Measurements from ENCODE around the gene DENND6B. TPM values are rescaled to one million over a fixed set of nuclear protein-coding genes. Genes with fewer than 3 reads are reported as not detected.

The DENND6B gene
- total RNA-seq, 1 donor from 2014 or later: 2.7 TPM

- no peaks in the 10 kb centered on the region for H3K9me3 ChIP-seq
- H3K4me1 ChIP-seq: peaks cover 55% of the 10 kb centered on the region
- TF ChIP-seq POLR2AphosphoS5 (IDR thresholded peaks at IDR 0.05; ENCODE audit: insufficient read depth in 1 of 2, low read depth in 1 of 2): no peak
- TF ChIP-seq, protein P1, sequence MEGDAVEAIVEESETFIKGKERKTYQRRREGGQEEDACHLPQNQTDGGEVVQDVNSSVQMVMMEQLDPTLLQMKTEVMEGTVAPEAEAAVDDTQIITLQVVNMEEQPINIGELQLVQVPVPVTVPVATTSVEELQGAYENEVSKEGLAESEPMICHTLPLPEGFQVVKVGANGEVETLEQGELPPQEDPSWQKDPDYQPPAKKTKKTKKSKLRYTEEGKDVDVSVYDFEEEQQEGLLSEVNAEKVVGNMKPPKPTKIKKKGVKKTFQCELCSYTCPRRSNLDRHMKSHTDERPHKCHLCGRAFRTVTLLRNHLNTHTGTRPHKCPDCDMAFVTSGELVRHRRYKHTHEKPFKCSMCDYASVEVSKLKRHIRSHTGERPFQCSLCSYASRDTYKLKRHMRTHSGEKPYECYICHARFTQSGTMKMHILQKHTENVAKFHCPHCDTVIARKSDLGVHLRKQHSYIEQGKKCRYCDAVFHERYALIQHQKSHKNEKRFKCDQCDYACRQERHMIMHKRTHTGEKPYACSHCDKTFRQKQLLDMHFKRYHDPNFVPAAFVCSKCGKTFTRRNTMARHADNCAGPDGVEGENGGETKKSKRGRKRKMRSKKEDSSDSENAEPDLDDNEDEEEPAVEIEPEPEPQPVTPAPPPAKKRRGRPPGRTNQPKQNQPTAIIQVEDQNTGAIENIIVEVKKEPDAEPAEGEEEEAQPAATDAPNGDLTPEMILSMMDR (IDR thresholded peaks at IDR 0.05): no peak
- no peak for TF ChIP-seq POLR2A (IDR thresholded peaks at IDR 0.05)
- no peaks in the 10 kb centered on the region for H3K27me3 ChIP-seq
- DNase-seq (ENCODE audit: extremely low spot score in 2 of 2): no peak
- H3K27ac ChIP-seq: no peak overlapping the region
- H3K4me3 ChIP-seq: peak overlapping the region; percentile 49 to 57
- intact Hi-C loops (cut with DNase I): loop anchor here (5.0 kb wide), 1 partner anchor 55 kb away; the partner anchor contains the start of gene DENND6B
- H3K36me3 ChIP-seq: peaks cover 3 to 20% of the 10 kb centered on the region in 2 donors
Measured at GRCh38 chr22:50272044-50272802, 54.6 kb downstream of the DENND6B start.

DNA sequence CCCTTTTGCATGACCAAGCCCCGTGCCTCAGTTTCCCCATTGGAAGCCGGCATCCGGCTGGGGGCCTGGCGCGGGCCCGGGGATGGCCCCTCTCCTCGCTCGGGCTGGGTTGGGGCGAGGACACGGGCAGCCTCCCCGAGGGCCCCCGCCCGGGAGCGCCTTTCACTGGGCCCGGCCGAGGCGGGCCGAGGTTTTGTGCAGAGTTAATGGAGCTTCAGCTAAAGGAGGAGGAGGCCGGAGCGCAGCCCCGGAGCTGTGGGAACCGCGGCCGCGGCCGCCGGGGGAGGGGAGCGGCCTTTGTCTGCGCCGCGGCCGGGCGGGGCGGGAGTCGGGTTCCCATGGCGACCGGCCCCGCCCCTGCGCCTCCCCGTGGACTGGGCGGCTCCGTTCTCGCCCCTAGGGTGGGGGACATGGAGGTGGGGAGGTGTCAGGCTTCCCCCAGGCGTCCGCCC lies 55.3 kb downstream of the DENND6B start:
- Histone ChIP-seq H3K4me3 (peak overlapping the region; percentile 49 to 57), H3K27ac (no peak overlapping the region), H3K27me3 (no peaks in the 10 kb centered on the region), H3K4me1 (peaks cover 62% of the 10 kb centered on the region), H3K9me3 (no peaks in the 10 kb centered on the region), H3K36me3 (peaks cover 3 to 14% of the 10 kb centered on the region in 2 donors)
- no peak for DNase-seq (ENCODE audit: extremely low spot score in 2 of 2)
- intact Hi-C loops (cut with DNase I): loop anchor here (5.0 kb wide), 1 partner anchor 56 kb away; the partner anchor contains the start of gene DENND6B
- TF ChIP-seq, protein P1 (IDR thresholded peaks at IDR 0.05): no peak
- TF ChIP-seq POLR2A (IDR thresholded peaks at IDR 0.05) (no peak), POLR2AphosphoS5 (IDR thresholded peaks at IDR 0.05; ENCODE audit: insufficient read depth in 1 of 2, low read depth in 1 of 2) (no peak)

- intact Hi-C loops (cut with DNase I): loop anchor here (5.0 kb wide), 1 partner anchor 56 kb away; the partner anchor contains the start of gene DENND6B
- Histone ChIP-seq H3K4me3 (peak overlapping the region; percentile 49 to 57), H3K36me3 (peaks cover 3 to 10% of the 10 kb centered on the region in 2 donors), H3K27ac (peak overlapping the region; percentile 30), H3K4me1 (peaks cover 62% of the 10 kb centered on the region), H3K27me3 (no peaks in the 10 kb centered on the region), H3K9me3 (no peaks in the 10 kb centered on the region)
- TF ChIP-seq POLR2AphosphoS5 (IDR thresholded peaks at IDR 0.05; ENCODE audit: insufficient read depth in 1 of 2, low read depth in 1 of 2) (no peak), POLR2A (IDR thresholded peaks at IDR 0.05) (no peak)
- TF ChIP-seq, protein P1 (IDR thresholded peaks at IDR 0.05): no peak
- no peak for DNase-seq (ENCODE audit: extremely low spot score in 2 of 2)
Measured at GRCh38 chr22:50270666-50271394, 56.0 kb downstream of the DENND6B start.

DNA sequence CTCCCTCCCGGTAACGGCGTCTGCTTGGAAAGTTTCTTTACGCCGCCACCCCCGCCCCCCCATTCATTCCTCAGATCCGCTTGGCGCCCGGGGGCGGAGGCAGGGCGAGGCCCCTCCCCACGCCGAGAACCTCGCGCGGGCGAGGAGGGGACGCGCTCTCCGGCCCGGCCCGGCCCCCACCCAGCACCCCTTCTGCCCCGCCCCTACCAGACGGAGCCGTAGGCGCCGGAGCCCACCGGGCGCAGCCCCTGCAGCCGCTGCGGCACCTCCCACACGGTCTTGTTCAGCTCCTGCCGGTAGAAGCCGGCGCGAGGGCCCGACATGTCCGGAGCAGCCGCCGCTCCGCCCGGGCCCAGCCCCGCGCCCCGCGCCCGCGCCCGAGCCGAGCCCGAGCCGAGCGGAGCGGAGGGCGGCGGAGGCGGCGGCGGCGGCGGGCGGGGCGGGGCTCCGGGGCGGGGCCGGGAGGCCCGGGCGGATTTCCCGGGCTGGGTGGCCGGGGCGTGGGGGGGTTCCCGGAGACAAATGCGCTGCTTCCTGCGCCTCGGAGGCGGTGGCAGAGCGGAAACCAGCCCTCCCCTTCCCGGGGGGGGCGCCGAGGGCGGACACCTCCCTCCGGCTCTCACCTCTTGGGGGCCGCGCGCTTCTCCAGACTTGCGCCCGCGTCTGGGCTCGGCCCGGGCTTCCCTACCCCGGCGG lies 56.7 kb downstream of the DENND6B start, which contains the start of gene MAPK11:
Gene MAPK11 (minus strand): TSS at position 411 of the 696 bp plus-strand sequence. CDS start 88 bp downstream, at position 323.
- peak within 1 kb of the TSS; percentile 56 for H3K27ac ChIP-seq
- H3K27me3 ChIP-seq: no peaks in the 10 kb centered on the region
- no peak for DNase-seq (ENCODE audit: extremely low spot score in 2 of 2)
- H3K9me3 ChIP-seq: no peaks in the 10 kb centered on the region
- TF ChIP-seq POLR2A (IDR thresholded peaks at IDR 0.05): no peak
- TF ChIP-seq POLR2AphosphoS5 (IDR thresholded peaks at IDR 0.05; ENCODE audit: insufficient read depth in 1 of 2, low read depth in 1 of 2): peak in 1 of 2 donors; percentile 49
- peaks cover 3% of the 10 kb centered on the region in 2 donors for H3K36me3 ChIP-seq
- intact Hi-C loops (cut with DNase I): loop anchor here (5.0 to 10.0 kb wide), 2 partner anchors 57 to 255 kb away; partner anchors contain the start of genes DENND6B and SCO2
- H3K4me3 ChIP-seq: peak within 1 kb of the TSS; percentile 49 to 57
- H3K4me1 ChIP-seq: peaks cover 62% of the 10 kb centered on the region

DNA sequence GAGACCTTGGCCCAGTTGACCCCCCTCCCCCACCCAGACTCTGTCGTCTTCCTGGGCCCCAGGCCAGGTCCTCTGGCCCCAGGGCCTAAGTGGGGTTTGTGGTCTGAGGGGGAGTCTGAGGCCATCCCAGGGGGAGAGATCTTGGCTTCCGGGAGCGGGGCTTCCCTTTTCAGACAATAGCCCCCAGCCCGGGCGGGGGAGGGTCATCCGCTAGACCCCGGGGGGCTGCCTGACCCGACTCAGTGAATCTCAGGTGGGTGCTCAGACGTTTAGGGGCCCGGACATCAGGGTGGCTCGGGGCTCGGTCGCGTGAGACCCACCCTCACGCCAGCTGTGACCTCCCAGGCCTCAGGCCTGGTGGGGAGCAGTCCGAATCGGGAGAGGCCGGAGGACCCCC lies 57.2 kb downstream of the DENND6B start:
- H3K4me1 ChIP-seq: peaks cover 62% of the 10 kb centered on the region
- H3K36me3 ChIP-seq: no peaks in the 10 kb centered on the region
- H3K9me3 ChIP-seq: no peaks in the 10 kb centered on the region
- peak overlapping the region; percentile 56 for H3K27ac ChIP-seq
- TF ChIP-seq, protein P1 (IDR thresholded peaks at IDR 0.05): no peak
- no peak for TF ChIP-seq POLR2AphosphoS5 (IDR thresholded peaks at IDR 0.05; ENCODE audit: insufficient read depth in 1 of 2, low read depth in 1 of 2)
- no peak for TF ChIP-seq POLR2A (IDR thresholded peaks at IDR 0.05)
- no peak for DNase-seq (ENCODE audit: extremely low spot score in 2 of 2)
- no peaks in the 10 kb centered on the region for H3K27me3 ChIP-seq
- peak overlapping the region; percentile 49 to 57 for H3K4me3 ChIP-seq
- intact Hi-C loops (cut with DNase I): loop anchor here (10.0 kb wide), 1 partner anchor 255 kb away; the partner anchor contains the start of gene SCO2

All from vagina (tissue), 2 donors.